A673 (cell line): ENCODE results near the gene ZFPL1.

Source experiments
- EZH2 ChIP-seq: fragments of 200-600 bp; sonication (generic); IDR thresholded peaks from 2 replicates; pipeline ENCODE4 v1.6.1; 2017; ENCODE audit warnings: borderline replicate concordance, low read depth, mild to moderate bottlenecking, mixed read lengths, antibody characterized with exemption, low read length; ENCODE audit not compliant: poor library complexity, severe bottlenecking
- TF ChIP-seq, protein P1 (sequence below): fragments of 300-800, 200-600 bp; sonication (generic); conservative IDR thresholded peaks from 2 replicates; pipeline ENCODE4 v1.5.1; 2017; ENCODE audit warnings: low read depth, mild to moderate bottlenecking, antibody characterized with exemption, low read length, moderate library complexity, mixed read lengths

DNA sequence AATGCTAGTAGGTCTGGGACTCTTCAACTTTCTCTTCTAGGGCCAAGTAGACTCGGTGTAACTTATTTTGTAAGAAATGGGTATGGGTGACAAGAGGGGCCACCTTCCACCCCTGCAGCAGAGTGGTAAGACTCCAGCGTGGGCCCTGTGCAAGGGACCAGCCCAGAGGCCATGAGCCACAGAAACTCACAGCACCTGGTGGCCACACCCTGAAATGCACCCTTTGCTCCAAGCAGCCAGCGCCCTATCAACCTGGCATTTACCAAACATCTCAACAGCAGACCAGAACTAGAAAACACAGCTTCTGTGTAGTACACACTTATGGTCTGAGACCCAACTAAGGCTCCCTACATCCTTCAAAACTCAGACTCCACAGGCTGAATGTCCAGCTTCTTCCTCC lies 5.9 kb upstream of the ZFPL1 start:
- TF ChIP-seq, protein P1, sequence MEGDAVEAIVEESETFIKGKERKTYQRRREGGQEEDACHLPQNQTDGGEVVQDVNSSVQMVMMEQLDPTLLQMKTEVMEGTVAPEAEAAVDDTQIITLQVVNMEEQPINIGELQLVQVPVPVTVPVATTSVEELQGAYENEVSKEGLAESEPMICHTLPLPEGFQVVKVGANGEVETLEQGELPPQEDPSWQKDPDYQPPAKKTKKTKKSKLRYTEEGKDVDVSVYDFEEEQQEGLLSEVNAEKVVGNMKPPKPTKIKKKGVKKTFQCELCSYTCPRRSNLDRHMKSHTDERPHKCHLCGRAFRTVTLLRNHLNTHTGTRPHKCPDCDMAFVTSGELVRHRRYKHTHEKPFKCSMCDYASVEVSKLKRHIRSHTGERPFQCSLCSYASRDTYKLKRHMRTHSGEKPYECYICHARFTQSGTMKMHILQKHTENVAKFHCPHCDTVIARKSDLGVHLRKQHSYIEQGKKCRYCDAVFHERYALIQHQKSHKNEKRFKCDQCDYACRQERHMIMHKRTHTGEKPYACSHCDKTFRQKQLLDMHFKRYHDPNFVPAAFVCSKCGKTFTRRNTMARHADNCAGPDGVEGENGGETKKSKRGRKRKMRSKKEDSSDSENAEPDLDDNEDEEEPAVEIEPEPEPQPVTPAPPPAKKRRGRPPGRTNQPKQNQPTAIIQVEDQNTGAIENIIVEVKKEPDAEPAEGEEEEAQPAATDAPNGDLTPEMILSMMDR: peak; percentile 70
- no peak for TF ChIP-seq EZH2
